ENCODE results near the gene OLFM1. TPM values are rescaled to one million over a fixed set of nuclear protein-coding genes. Genes with fewer than 3 reads are reported as not detected.

The OLFM1 gene
- total RNA-seq, 1 experiment from 2014 or later, result 0.39 TPM

DNA sequence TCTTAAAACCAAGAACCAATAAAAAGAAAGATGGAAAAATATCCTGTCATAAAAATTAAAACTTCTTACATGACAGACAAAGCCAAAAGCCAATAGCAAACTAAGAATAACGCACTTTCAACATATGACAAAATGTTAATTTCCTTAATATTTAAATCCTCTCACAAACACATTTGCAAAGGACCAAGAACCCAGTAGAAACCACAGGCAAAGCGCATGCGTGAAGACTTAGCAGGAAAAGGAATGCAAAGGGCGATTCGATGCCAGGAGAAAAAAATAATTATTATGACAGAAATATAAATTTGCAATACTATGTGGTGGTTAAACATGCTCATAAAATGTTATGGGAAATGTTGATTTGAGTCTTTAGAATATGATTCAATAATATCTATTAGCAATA is 39.9 kb upstream of the OLFM1 start:
- Histone ChIP-seq H3K4me1 (ENCODE audit: control insufficient read depth, insufficient read depth, low read length) (no peaks in the 10 kb centered on the region), H3K27ac (ENCODE audit: low read length) (no peak overlapping the region), H3K9me3 (ENCODE audit: control insufficient read depth, insufficient read depth, low read depth, low read length) (no peaks in the 10 kb centered on the region), H3K36me3 (ENCODE audit: control insufficient read depth, insufficient read depth, low read length) (no peaks in the 10 kb centered on the region), H3K27me3 (ENCODE audit: control insufficient read depth, insufficient read depth, low read length) (no peaks in the 10 kb centered on the region; the same call in 1 of the 2 replicates), H3K4me3 (ENCODE audit: low read depth in 2 of 2, low read length in 2 of 2) (no peak overlapping the region)
- ChIA-PET CTCF (no interaction called here), POLR2A (no interaction called here)
- in situ Hi-C loops (cut with HindIII; ENCODE audit: low pct_unique_long_range_greater_than_20kb, low sequenced_read_pairs), result no loop called here
- no peak for DNase-seq (ENCODE audit: low read depth, low spot score)
- intact Hi-C loops (cut with micrococcal nuclease; ENCODE audit: unreplicated experiment), result no loop called here
- no peak for ATAC-seq
- no TSS peak for BruUV-seq (replicated peaks)
- TF ChIP-seq POLR2AphosphoS5 (IDR thresholded peaks at IDR 0.05; ENCODE audit: low read depth, low read length), result no peak
- no peak for TF ChIP-seq SIN3A (IDR thresholded peaks at IDR 0.05; ENCODE audit: borderline replicate concordance, insufficient read depth, low read depth, low read length)
- TF ChIP-seq TCF7L2 (IDR thresholded peaks at IDR 0.05; ENCODE audit: low read depth, low read length), result no peak
- TF ChIP-seq, protein P1, sequence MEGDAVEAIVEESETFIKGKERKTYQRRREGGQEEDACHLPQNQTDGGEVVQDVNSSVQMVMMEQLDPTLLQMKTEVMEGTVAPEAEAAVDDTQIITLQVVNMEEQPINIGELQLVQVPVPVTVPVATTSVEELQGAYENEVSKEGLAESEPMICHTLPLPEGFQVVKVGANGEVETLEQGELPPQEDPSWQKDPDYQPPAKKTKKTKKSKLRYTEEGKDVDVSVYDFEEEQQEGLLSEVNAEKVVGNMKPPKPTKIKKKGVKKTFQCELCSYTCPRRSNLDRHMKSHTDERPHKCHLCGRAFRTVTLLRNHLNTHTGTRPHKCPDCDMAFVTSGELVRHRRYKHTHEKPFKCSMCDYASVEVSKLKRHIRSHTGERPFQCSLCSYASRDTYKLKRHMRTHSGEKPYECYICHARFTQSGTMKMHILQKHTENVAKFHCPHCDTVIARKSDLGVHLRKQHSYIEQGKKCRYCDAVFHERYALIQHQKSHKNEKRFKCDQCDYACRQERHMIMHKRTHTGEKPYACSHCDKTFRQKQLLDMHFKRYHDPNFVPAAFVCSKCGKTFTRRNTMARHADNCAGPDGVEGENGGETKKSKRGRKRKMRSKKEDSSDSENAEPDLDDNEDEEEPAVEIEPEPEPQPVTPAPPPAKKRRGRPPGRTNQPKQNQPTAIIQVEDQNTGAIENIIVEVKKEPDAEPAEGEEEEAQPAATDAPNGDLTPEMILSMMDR (IDR thresholded peaks at IDR 0.05), result no peak
- TF ChIP-seq, protein P2, sequence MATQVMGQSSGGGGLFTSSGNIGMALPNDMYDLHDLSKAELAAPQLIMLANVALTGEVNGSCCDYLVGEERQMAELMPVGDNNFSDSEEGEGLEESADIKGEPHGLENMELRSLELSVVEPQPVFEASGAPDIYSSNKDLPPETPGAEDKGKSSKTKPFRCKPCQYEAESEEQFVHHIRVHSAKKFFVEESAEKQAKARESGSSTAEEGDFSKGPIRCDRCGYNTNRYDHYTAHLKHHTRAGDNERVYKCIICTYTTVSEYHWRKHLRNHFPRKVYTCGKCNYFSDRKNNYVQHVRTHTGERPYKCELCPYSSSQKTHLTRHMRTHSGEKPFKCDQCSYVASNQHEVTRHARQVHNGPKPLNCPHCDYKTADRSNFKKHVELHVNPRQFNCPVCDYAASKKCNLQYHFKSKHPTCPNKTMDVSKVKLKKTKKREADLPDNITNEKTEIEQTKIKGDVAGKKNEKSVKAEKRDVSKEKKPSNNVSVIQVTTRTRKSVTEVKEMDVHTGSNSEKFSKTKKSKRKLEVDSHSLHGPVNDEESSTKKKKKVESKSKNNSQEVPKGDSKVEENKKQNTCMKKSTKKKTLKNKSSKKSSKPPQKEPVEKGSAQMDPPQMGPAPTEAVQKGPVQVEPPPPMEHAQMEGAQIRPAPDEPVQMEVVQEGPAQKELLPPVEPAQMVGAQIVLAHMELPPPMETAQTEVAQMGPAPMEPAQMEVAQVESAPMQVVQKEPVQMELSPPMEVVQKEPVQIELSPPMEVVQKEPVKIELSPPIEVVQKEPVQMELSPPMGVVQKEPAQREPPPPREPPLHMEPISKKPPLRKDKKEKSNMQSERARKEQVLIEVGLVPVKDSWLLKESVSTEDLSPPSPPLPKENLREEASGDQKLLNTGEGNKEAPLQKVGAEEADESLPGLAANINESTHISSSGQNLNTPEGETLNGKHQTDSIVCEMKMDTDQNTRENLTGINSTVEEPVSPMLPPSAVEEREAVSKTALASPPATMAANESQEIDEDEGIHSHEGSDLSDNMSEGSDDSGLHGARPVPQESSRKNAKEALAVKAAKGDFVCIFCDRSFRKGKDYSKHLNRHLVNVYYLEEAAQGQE (IDR thresholded peaks at IDR 0.05; ENCODE audit: insufficient read depth in 1 of 2, low read depth in 2 of 2, low read length in 1 of 2), result no peak

DNA sequence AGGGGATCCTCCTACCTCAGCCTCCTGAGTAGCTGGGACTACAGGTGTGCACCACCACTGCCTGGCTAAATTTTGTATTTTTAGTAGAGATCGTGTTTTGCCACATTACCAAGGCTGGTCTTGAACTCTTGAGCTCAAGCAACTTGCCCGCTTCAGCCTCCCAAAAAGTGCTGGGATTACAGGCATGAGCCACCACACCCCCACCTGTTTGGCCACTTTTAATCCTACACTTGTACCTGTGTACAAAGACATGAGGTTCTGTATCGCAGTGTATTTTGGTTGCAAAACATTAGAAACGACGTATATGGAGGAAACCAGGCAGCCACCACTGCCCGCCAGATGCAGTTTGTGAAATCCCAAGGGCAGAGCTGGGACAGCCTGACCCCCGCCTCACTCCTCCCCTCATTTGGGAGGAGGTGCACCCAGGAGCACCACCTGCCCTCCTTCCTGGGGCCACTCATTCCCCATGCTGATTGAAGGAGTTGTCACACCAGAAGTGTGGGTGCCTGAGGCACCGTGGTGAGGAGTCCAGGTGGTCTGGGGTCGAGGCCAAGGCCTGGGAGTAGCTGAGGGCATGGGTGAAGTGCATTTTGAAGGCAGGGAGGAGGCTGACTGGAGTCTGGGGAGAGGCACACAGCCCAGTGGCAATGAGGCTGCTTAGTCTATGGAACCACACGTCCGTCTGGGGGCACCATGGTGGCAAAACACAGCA is 39.3 kb upstream of the OLFM1 start:
- no peak for ATAC-seq
- H3K27me3 ChIP-seq (ENCODE audit: control insufficient read depth, insufficient read depth, low read length), result no peaks in the 10 kb centered on the region; the same call in 1 of the 2 replicates
- no peaks in the 10 kb centered on the region for H3K36me3 ChIP-seq (ENCODE audit: control insufficient read depth, insufficient read depth, low read length)
- intact Hi-C loops (cut with micrococcal nuclease; ENCODE audit: unreplicated experiment) (no loop called here), in situ Hi-C loops (cut with HindIII; ENCODE audit: low pct_unique_long_range_greater_than_20kb, low sequenced_read_pairs) (no loop called here)
- H3K27ac ChIP-seq (ENCODE audit: low read length), result no peak overlapping the region
- no peaks in the 10 kb centered on the region for H3K9me3 ChIP-seq (ENCODE audit: control insufficient read depth, insufficient read depth, low read depth, low read length)
- ChIA-PET CTCF (no interaction called here), POLR2A (no interaction called here)
- no peak for TF ChIP-seq TCF7L2 (IDR thresholded peaks at IDR 0.05; ENCODE audit: low read depth, low read length)
- TF ChIP-seq, protein P2 (IDR thresholded peaks at IDR 0.05; ENCODE audit: insufficient read depth in 1 of 2, low read depth in 2 of 2, low read length in 1 of 2), result no peak
- TF ChIP-seq, protein P1 (IDR thresholded peaks at IDR 0.05), result no peak
- no peak for TF ChIP-seq SIN3A (IDR thresholded peaks at IDR 0.05; ENCODE audit: borderline replicate concordance, insufficient read depth, low read depth, low read length)
- TF ChIP-seq POLR2AphosphoS5 (IDR thresholded peaks at IDR 0.05; ENCODE audit: low read depth, low read length), result no peak
- no peaks in the 10 kb centered on the region for H3K4me1 ChIP-seq (ENCODE audit: control insufficient read depth, insufficient read depth, low read length)
- no TSS peak for BruUV-seq (replicated peaks)
- no peak overlapping the region for H3K4me3 ChIP-seq (ENCODE audit: low read depth in 2 of 2, low read length in 2 of 2)
- DNase-seq (ENCODE audit: low read depth, low spot score), result no peak

All from Panc1 (cell line).